Mesenchymal stem cell (in vitro differentiated cells and primary cell): ENCODE data around the gene TTC3.

ENCODE experiments used
- DNase-seq: peaks from one replicate; pipeline ENCODE4 v3.0.0-alpha.2; 2013
- H2AFZ ChIP-seq: one replicate; pipeline ENCODE4 v1.6.1; 2013; ENCODE audit warnings: low read depth, mild to moderate bottlenecking, control low read depth, inconsistent platforms, low read length, moderate library complexity
- H2AK5ac ChIP-seq: 2 replicates; pipeline ENCODE4 v1.6.1; 2013; ENCODE audit warnings: low read length, moderate library complexity, mild to moderate bottlenecking, inconsistent platforms; ENCODE audit not compliant: severe bottlenecking
- H2BK120ac ChIP-seq: one replicate; pipeline ENCODE4 v1.6.1; 2013; ENCODE audit warnings: low read depth, mild to moderate bottlenecking, inconsistent platforms, low read length, moderate library complexity
- H2BK12ac ChIP-seq, 2 experiments: one replicate each; pipeline ENCODE4 v1.6.1; 2013; ENCODE audit warnings: inconsistent platforms in 2 of 2, low read length in 2 of 2, mild to moderate bottlenecking in 2 of 2, moderate library complexity in 2 of 2, control low read depth in 1 of 2
- H2BK15ac ChIP-seq: one replicate; pipeline ENCODE4 v1.6.1; 2013; ENCODE audit warnings: mild to moderate bottlenecking, low read depth, inconsistent platforms; ENCODE audit not compliant: poor library complexity, severe bottlenecking
- H2BK5ac ChIP-seq: 2 replicates; pipeline ENCODE4 v1.6.1; 2013; ENCODE audit warnings: low read depth, mild to moderate bottlenecking, low read length, control low read depth, inconsistent platforms; ENCODE audit not compliant: poor library complexity, severe bottlenecking
- H3K14ac ChIP-seq, 2 experiments: one replicate each; pipeline ENCODE4 v1.6.1; 2013; ENCODE audit warnings: inconsistent platforms in 2 of 2, low read length in 2 of 2, control low read depth in 1 of 2, mild to moderate bottlenecking in 1 of 2, moderate library complexity in 1 of 2
- H3K18ac ChIP-seq, 2 experiments: one replicate each; pipeline ENCODE4 v1.6.1; 2013; ENCODE audit warnings: inconsistent platforms in 2 of 2, low read length in 2 of 2, control low read depth in 1 of 2, low read depth in 1 of 2, mild to moderate bottlenecking in 1 of 2
- H3K23ac ChIP-seq, 2 experiments: one replicate each; pipeline ENCODE4 v1.6.1; 2013; ENCODE audit warnings: inconsistent platforms in 2 of 2, low read length in 2 of 2, mild to moderate bottlenecking in 2 of 2, moderate library complexity in 2 of 2, control low read depth in 1 of 2
- H3K27ac ChIP-seq: 2 replicates; pipeline ENCODE4 v1.5.1; 2013; ENCODE audit warnings: mild to moderate bottlenecking, moderate library complexity, low read length, control low read depth, inconsistent platforms; ENCODE audit not compliant: poor library complexity, severe bottlenecking
- H3K27me3 ChIP-seq, 2 experiments: 2 replicates each; pipeline versions ENCODE4 v1.6.1 to v1.7.0; 2013; ENCODE audit warnings: low read length in 2 of 2, mild to moderate bottlenecking in 2 of 2, moderate library complexity in 2 of 2, control low read depth in 1 of 2, inconsistent platforms in 1 of 2; ENCODE audit not compliant: control insufficient read depth in 1 of 2, insufficient read depth in 1 of 2
- H3K36me3 ChIP-seq, 2 experiments: 2 replicates each; pipeline versions ENCODE4 v1.6.1 to v1.7.0; 2013; ENCODE audit warnings: low read length in 2 of 2, control low read depth in 1 of 2, inconsistent platforms in 1 of 2, low read depth in 1 of 2, mild to moderate bottlenecking in 1 of 2; ENCODE audit not compliant: insufficient read depth in 2 of 2, control insufficient read depth in 1 of 2
- H3K4ac ChIP-seq, 2 experiments: one replicate each; pipeline ENCODE4 v1.6.1; 2013; ENCODE audit warnings: inconsistent platforms in 2 of 2, low read length in 2 of 2, mild to moderate bottlenecking in 2 of 2, moderate library complexity in 2 of 2, control low read depth in 1 of 2, low read depth in 1 of 2
- H3K4me1 ChIP-seq: 2 replicates; pipeline ENCODE4 v1.6.1; 2013; ENCODE audit warnings: low read depth, low read length, control low read depth; ENCODE audit not compliant: control insufficient read depth, insufficient read depth
- H3K4me2 ChIP-seq: 2 replicates; pipeline ENCODE4 v1.6.1; 2013; ENCODE audit warnings: low read length, mild to moderate bottlenecking, inconsistent platforms; ENCODE audit not compliant: poor library complexity, severe bottlenecking
- H3K4me3 ChIP-seq, 2 experiments: 2 replicates each; pipeline versions ENCODE4 v1.5.1 to v1.7.0; 2013; ENCODE audit warnings: low read length in 2 of 2, mild to moderate bottlenecking in 2 of 2, control low read depth in 1 of 2, low read depth in 1 of 2; ENCODE audit not compliant: insufficient read depth in 1 of 2
- H3K79me1 ChIP-seq: replicated peaks from 2 replicates; pipeline ENCODE4 v1.6.1; 2013; ENCODE audit warnings: mild to moderate bottlenecking, control low read depth, low read length, inconsistent platforms; ENCODE audit not compliant: poor library complexity, severe bottlenecking
- H3K9ac ChIP-seq: 2 replicates; pipeline ENCODE4 v1.7.0; 2013; ENCODE audit warnings: mild to moderate bottlenecking, low read length, moderate library complexity
- H3K9me3 ChIP-seq: 2 replicates; pipeline ENCODE4 v1.7.0; 2013; ENCODE audit warnings: mild to moderate bottlenecking, low read length; ENCODE audit not compliant: control insufficient read depth
- H4K8ac ChIP-seq: one replicate; pipeline ENCODE4 v1.6.1; 2013; ENCODE audit warnings: inconsistent platforms, mild to moderate bottlenecking, low read length, moderate library complexity
- H4K91ac ChIP-seq: one replicate; pipeline ENCODE4 v1.6.1; 2013; ENCODE audit warnings: mild to moderate bottlenecking, low read length, inconsistent platforms
- WGBS: methylation state at CpG from one replicate; pipeline ENCODE4 v1.1.7; 2013; ENCODE audit warnings: mixed read lengths; 5-methylcytosine and 5-hydroxymethylcytosine counted together

TTC3 gene

GRCh38 chr21:37230632-37231248 lies 157.7 kb downstream of the TTC3 start:
- no peak overlapping the region for H2BK12ac ChIP-seq
- no peak overlapping the region for H2AFZ ChIP-seq
- 96% methylated on average over 23 of the region's 23 CpGs for WGBS

DNA sequence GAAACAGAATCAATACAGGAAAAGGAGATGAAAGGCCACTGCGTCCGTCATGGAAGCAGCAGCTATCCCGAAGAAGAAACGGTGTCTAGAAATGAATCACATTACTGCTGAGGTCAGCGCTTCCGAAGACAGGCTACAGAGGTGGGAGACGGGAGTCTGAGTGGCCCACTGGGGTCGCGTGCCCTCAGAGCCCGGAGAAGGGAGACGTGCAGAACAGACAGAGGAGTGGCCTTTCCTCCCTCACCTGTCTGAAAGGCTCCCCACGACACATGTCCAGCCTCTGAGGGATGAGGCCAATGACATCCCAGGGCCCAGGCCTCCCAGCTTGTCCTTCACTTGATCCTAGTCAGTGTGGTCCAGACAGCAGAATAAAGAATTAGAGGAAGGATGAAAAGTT lies 158.2 kb downstream of the TTC3 start:
- Histone ChIP-seq H3K4me3 (no peak overlapping the region), H3K9ac (no peak overlapping the region), H2AK5ac (no peak overlapping the region), H3K27ac (no peak overlapping the region), H3K36me3 (peaks cover 67 to 93% of the 10 kb centered on the region in 2 experiments), H3K4ac (no peak overlapping the region), H3K18ac (no peak overlapping the region), H3K4me2 (no peak overlapping the region), H3K79me1 (peaks cover 31% of the 10 kb centered on the region), H3K23ac (no peak overlapping the region), H3K9me3 (no peaks in the 10 kb centered on the region), H4K91ac (no peak overlapping the region), H3K27me3 (no peaks in the 10 kb centered on the region), H3K14ac (no peak overlapping the region), H2BK5ac (no peak overlapping the region), H2BK15ac (no peak overlapping the region), H3K4me1 (no peaks in the 10 kb centered on the region), H2AFZ (no peak overlapping the region), H4K8ac (no peak overlapping the region), H2BK12ac (no peak overlapping the region), H2BK120ac (no peak overlapping the region)
- WGBS, result 92% methylated on average over 12 of the region's 12 CpGs
- no peak for DNase-seq

More at GRCh38 chr21:37230632-37231248, 157.7 kb downstream of the TTC3 start:
- Histone ChIP-seq H2AK5ac (no peak overlapping the region), H3K14ac (no peak overlapping the region), H3K4me2 (no peak overlapping the region), H3K36me3 (peaks cover 71 to 93% of the 10 kb centered on the region in 2 experiments), H2BK5ac (no peak overlapping the region), H3K27me3 (no peaks in the 10 kb centered on the region), H3K4ac (no peak overlapping the region), H3K4me1 (no peaks in the 10 kb centered on the region), H3K9me3 (no peaks in the 10 kb centered on the region), H2BK120ac (no peak overlapping the region), H3K18ac (no peak overlapping the region), H3K23ac (no peak overlapping the region), H3K79me1 (peaks cover 33% of the 10 kb centered on the region), H3K4me3 (no peak overlapping the region), H2BK15ac (no peak overlapping the region), H4K8ac (no peak overlapping the region), H3K27ac (no peak overlapping the region), H4K91ac (no peak overlapping the region), H3K9ac (no peak overlapping the region)
- no peak for DNase-seq

GRCh38 chr21:37231671-37232070 lies 158.6 kb downstream of the TTC3 start:
- Histone ChIP-seq H3K4ac (no peak overlapping the region), H3K27ac (no peak overlapping the region), H3K27me3 (no peaks in the 10 kb centered on the region), H3K4me1 (no peaks in the 10 kb centered on the region), H3K79me1 (peaks cover 31% of the 10 kb centered on the region), H3K36me3 (peaks cover 63 to 93% of the 10 kb centered on the region in 2 experiments), H3K14ac (no peak overlapping the region), H3K9ac (no peak overlapping the region), H3K9me3 (no peaks in the 10 kb centered on the region), H2AFZ (no peak overlapping the region), H2BK12ac (no peak overlapping the region), H2BK5ac (no peak overlapping the region), H2BK120ac (no peak overlapping the region), H2AK5ac (no peak overlapping the region), H3K4me2 (no peak overlapping the region), H4K91ac (no peak overlapping the region), H3K4me3 (no peak overlapping the region), H4K8ac (no peak overlapping the region), H2BK15ac (no peak overlapping the region), H3K23ac (no peak overlapping the region), H3K18ac (no peak overlapping the region)
- WGBS, result 98% methylated on average over 16 of the region's 16 CpGs
- no peak for DNase-seq

GRCh38 chr21:37232274-37233018 lies 159.4 kb downstream of the TTC3 start:
- WGBS, result 96% methylated on average over 19 of the region's 19 CpGs
- no peaks in the 10 kb centered on the region for H3K27me3 ChIP-seq

More at GRCh38 chr21:37232274-37233018, 159.4 kb downstream of the TTC3 start:
- Histone ChIP-seq H3K36me3 (peaks cover 58 to 93% of the 10 kb centered on the region in 2 experiments), H4K8ac (no peak overlapping the region), H2BK15ac (no peak overlapping the region), H2AK5ac (no peak overlapping the region), H3K4me1 (no peaks in the 10 kb centered on the region), H3K14ac (no peak overlapping the region), H2BK12ac (no peak overlapping the region), H2AFZ (no peak overlapping the region), H2BK5ac (no peak overlapping the region), H3K4me2 (no peak overlapping the region), H3K27ac (no peak overlapping the region), H4K91ac (no peak overlapping the region), H3K23ac (no peak overlapping the region), H3K9me3 (no peaks in the 10 kb centered on the region), H3K9ac (no peak overlapping the region), H3K79me1 (peaks cover 34% of the 10 kb centered on the region), H3K18ac (no peak overlapping the region), H3K4me3 (no peak overlapping the region), H2BK120ac (no peak overlapping the region), H3K4ac (no peak overlapping the region)
- no peak for DNase-seq
